Loucy (cell line): ENCODE measurements around the gene SLC4A3.

ENCODE experiments used
- H2AFZ ChIP-seq: fragments of 200-600 bp; sonication (generic); 2 replicates; pipeline ENCODE4 v1.6.0; 2016; ENCODE audit warnings: antibody characterized with exemption, mild to moderate bottlenecking, low read length, moderate library complexity
- H3F3A ChIP-seq: fragments of 200-600 bp; 2 replicates; pipeline ENCODE4 v1.6.0; 2016; ENCODE audit warnings: antibody characterized with exemption, low read depth, mild to moderate bottlenecking
- H3K27me3 ChIP-seq: fragments of 200-600 bp; sonication (generic); 2 replicates; pipeline ENCODE4 v1.6.1; 2014; ENCODE audit warnings: low read length, mild to moderate bottlenecking; ENCODE audit not compliant: insufficient read depth, poor library complexity, severe bottlenecking
- H3K36me3 ChIP-seq: fragments of 200-600 bp; sonication (generic); 2 replicates; pipeline ENCODE4 v1.6.1; 2016; ENCODE audit warnings: low read length; ENCODE audit not compliant: insufficient read depth
- H3K4me1 ChIP-seq: fragments of 200-600 bp; sonication (generic); 2 replicates; pipeline ENCODE4 v1.5.1; 2014; ENCODE audit warnings: low read length, mild to moderate bottlenecking; ENCODE audit not compliant: insufficient read depth, poor library complexity, severe bottlenecking
- H3K4me2 ChIP-seq: fragments of 200-600 bp; sonication (generic); 2 replicates; pipeline ENCODE4 v1.6.0; 2014; ENCODE audit warnings: antibody characterized with exemption, low read length, low read depth, mild to moderate bottlenecking; ENCODE audit not compliant: poor library complexity, severe bottlenecking
- H3K4me3 ChIP-seq: fragments of 200-600 bp; sonication (generic); 2 replicates; pipeline ENCODE4 v1.5.1; 2014; ENCODE audit warnings: low read length, mild to moderate bottlenecking, mixed read lengths; ENCODE audit not compliant: poor library complexity, severe bottlenecking
- H3K79me2 ChIP-seq: fragments of 200-600 bp; sonication (generic); 2 replicates; pipeline ENCODE4 v1.6.1; 2014; ENCODE audit warnings: low read length; ENCODE audit not compliant: insufficient read depth
- H3K9ac ChIP-seq: fragments of 200-600 bp; sonication (generic); 2 replicates; pipeline ENCODE4 v1.6.0; 2014; ENCODE audit warnings: mild to moderate bottlenecking, low read depth, low read length, moderate library complexity; ENCODE audit not compliant: poor library complexity, severe bottlenecking
- H3K9me2 ChIP-seq: fragments of 200-600 bp; sonication (generic); replicated peaks from 2 replicates; pipeline ENCODE4 v1.6.1; 2016; ENCODE audit warnings: low read depth, low read length, mixed read lengths
- H3K9me3 ChIP-seq: fragments of 200-600 bp; sonication (generic); 2 replicates; pipeline ENCODE4 v1.6.1; 2014; ENCODE audit warnings: mild to moderate bottlenecking, antibody characterized with exemption, low read length, low read depth; ENCODE audit not compliant: insufficient read depth
- H4K20me1 ChIP-seq: fragments of 200-600 bp; sonication (generic); 2 replicates; pipeline ENCODE4 v1.6.0; 2014; ENCODE audit warnings: antibody characterized with exemption, low read length, mild to moderate bottlenecking; ENCODE audit not compliant: insufficient read depth, poor library complexity, severe bottlenecking
- CTCF ChIP-seq: fragments of 200-600 bp; sonication (generic); conservative IDR thresholded peaks from 2 replicates; pipeline ENCODE4 v1.5.1; 2014; ENCODE audit warnings: mild to moderate bottlenecking, antibody characterized with exemption, low read length
- EZH2phosphoT487 ChIP-seq: fragments of 200-600 bp; IDR thresholded peaks from 2 replicates; pipeline ENCODE4 v1.6.1; 2018; ENCODE audit warnings: antibody characterized with exemption, mild to moderate bottlenecking, moderate library complexity, borderline replicate concordance

The SLC4A3 gene

GRCh38 chr2:219671279-219671678 is 43.8 kb downstream of the SLC4A3 start:
- H3K27me3 ChIP-seq = no peaks in the 10 kb centered on the region
- no peaks in the 10 kb centered on the region for H3K4me1 ChIP-seq
- no peak overlapping the region for H2AFZ ChIP-seq
- no peaks in the 10 kb centered on the region for H4K20me1 ChIP-seq
- H3K79me2 ChIP-seq = no peaks in the 10 kb centered on the region
- no peaks in the 10 kb centered on the region for H3K9me2 ChIP-seq
- H3K4me2 ChIP-seq = no peak overlapping the region
- H3K4me3 ChIP-seq = no peak overlapping the region
- H3K36me3 ChIP-seq = no peaks in the 10 kb centered on the region
- H3K9me3 ChIP-seq = no peaks in the 10 kb centered on the region
- no peaks in the 10 kb centered on the region for H3F3A ChIP-seq
- TF ChIP-seq CTCF (no peak), EZH2phosphoT487 (no peak)
- no peak overlapping the region for H3K9ac ChIP-seq

GRCh38 chr2:219672406-219672805 is 45.0 kb downstream of the SLC4A3 start:
- H3K9ac ChIP-seq = no peak overlapping the region
- no peaks in the 10 kb centered on the region for H3K9me2 ChIP-seq
- H2AFZ ChIP-seq = no peak overlapping the region
- TF ChIP-seq CTCF (no peak), EZH2phosphoT487 (no peak)
- H3K27me3 ChIP-seq = no peaks in the 10 kb centered on the region
- no peaks in the 10 kb centered on the region for H3F3A ChIP-seq
- H3K4me3 ChIP-seq = no peak overlapping the region
- no peaks in the 10 kb centered on the region for H3K9me3 ChIP-seq
- no peaks in the 10 kb centered on the region for H3K79me2 ChIP-seq
- no peaks in the 10 kb centered on the region for H3K4me1 ChIP-seq
- H4K20me1 ChIP-seq = no peaks in the 10 kb centered on the region
- H3K36me3 ChIP-seq = no peaks in the 10 kb centered on the region
- H3K4me2 ChIP-seq = no peak overlapping the region

DNA sequence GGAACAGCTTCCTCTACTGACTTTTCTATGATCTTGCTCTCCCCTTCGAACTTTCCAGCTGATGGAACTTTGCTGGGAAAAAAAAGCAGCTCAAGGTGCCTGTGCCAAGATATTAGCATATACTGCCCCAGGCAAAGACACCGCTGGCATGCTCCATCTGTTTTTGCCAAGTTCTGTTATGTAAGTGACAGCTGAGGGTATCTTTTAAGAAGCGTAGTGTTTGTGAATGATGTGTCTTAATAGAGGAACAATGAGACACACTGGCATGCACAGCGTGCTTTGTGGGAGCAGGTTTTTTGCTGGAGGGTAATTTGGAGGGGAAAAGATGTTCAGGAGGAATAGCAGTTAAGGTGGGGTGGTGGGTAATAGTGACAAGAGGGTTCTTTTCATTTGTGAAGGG is 47.8 kb downstream of the SLC4A3 start:
- Histone ChIP-seq H3K9ac (no peak overlapping the region), H3K4me3 (no peak overlapping the region), H3K9me3 (no peaks in the 10 kb centered on the region), H3K4me2 (no peak overlapping the region), H3K36me3 (no peaks in the 10 kb centered on the region), H4K20me1 (no peaks in the 10 kb centered on the region), H3K27me3 (no peaks in the 10 kb centered on the region), H2AFZ (no peak overlapping the region), H3K4me1 (no peaks in the 10 kb centered on the region), H3F3A (no peaks in the 10 kb centered on the region), H3K9me2 (no peaks in the 10 kb centered on the region), H3K79me2 (no peaks in the 10 kb centered on the region)
- TF ChIP-seq EZH2phosphoT487 (no peak), CTCF (no peak)
